DND-41 (cell line): ENCODE data around the gene KHSRP.

Experiments
- ATAC-seq: fragments of 200-7000 bp; cut with Tn5 transposase; 3 replicates; pipeline ENCODE4 v1.9.1; 2021; ENCODE audit warnings: low read depth; ENCODE audit not compliant: insufficient read depth
- DNase-seq: peaks from one replicate; pipeline ENCODE4 v3.0.0-alpha.2; 2020
- H2AFZ ChIP-seq: 2 replicates; pipeline ENCODE4 v1.6.0; 2012; ENCODE audit warnings: low read depth, low read length
- H3K27ac ChIP-seq: 2 replicates; pipeline ENCODE4 v1.5.1; 2012; ENCODE audit warnings: low read length, inconsistent platforms
- H3K27me3 ChIP-seq: fragments of 200-600 bp; sonication (generic); 2 replicates; pipeline ENCODE4 v1.6.0; 2012; ENCODE audit warnings: low read length, mild to moderate bottlenecking, inconsistent platforms; ENCODE audit not compliant: insufficient read depth, poor library complexity
- H3K36me3 ChIP-seq: 2 replicates; pipeline ENCODE4 v1.5.1; 2012; ENCODE audit warnings: low read length, inconsistent platforms; ENCODE audit not compliant: insufficient read depth
- H3K4me1 ChIP-seq: 2 replicates; pipeline ENCODE4 v1.5.1; 2012; ENCODE audit warnings: mild to moderate bottlenecking, low read length; ENCODE audit not compliant: insufficient read depth
- H3K4me2 ChIP-seq: 2 replicates; pipeline ENCODE4 v1.6.0; 2012; ENCODE audit warnings: mild to moderate bottlenecking, moderate library complexity, low read length, inconsistent platforms; ENCODE audit not compliant: insufficient read depth
- H3K4me3 ChIP-seq, 2 experiments: fragments of 200-600 bp in 1 of 2; shearing (Covaris generic) in 1 of 2; 2 replicates each; pipeline ENCODE4 v1.5.1; 2012 to 2016; ENCODE audit warnings: inconsistent platforms in 2 of 2, low read length in 2 of 2, mild to moderate bottlenecking in 2 of 2, low read depth in 1 of 2, moderate library complexity in 1 of 2
- H3K79me2 ChIP-seq: 2 replicates; pipeline ENCODE4 v1.6.0; 2012; ENCODE audit warnings: low read length, inconsistent platforms; ENCODE audit not compliant: insufficient read depth
- H3K9ac ChIP-seq: 2 replicates; pipeline ENCODE4 v1.6.0; 2012; ENCODE audit warnings: low read depth, mild to moderate bottlenecking, inconsistent platforms, low read length, moderate library complexity
- H3K9me3 ChIP-seq: 2 replicates; pipeline ENCODE4 v1.5.1; 2012; ENCODE audit warnings: low read length, moderate library complexity, mild to moderate bottlenecking, inconsistent platforms; ENCODE audit not compliant: insufficient read depth, severe bottlenecking
- H4K20me1 ChIP-seq: 2 replicates; pipeline ENCODE4 v1.6.0; 2012; ENCODE audit warnings: low read length; ENCODE audit not compliant: insufficient read depth
- EZH2 ChIP-seq: IDR thresholded peaks from 3 replicates; pipeline ENCODE4 v1.6.1; 2012; ENCODE audit warnings: borderline replicate concordance, low read depth, mild to moderate bottlenecking, moderate library complexity, low read length, inconsistent platforms; ENCODE audit not compliant: severe bottlenecking
- TF ChIP-seq, protein P1 (sequence below): IDR thresholded peaks from 2 replicates; pipeline ENCODE4 v1.5.1; 2012; ENCODE audit warnings: borderline replicate concordance, low read length, moderate library complexity, mild to moderate bottlenecking; ENCODE audit not compliant: poor library complexity, severe bottlenecking; ENCODE audit errors: extremely low read depth

The KHSRP gene

GRCh38 chr19:6387372-6387771 lies 37.2 kb downstream of the KHSRP start:
- ATAC-seq, result no peak
- Histone ChIP-seq H3K27me3 (no peaks in the 10 kb centered on the region), H3K27ac (no peak overlapping the region), H3K36me3 (peaks cover 81% of the 10 kb centered on the region), H2AFZ (no peak overlapping the region), H3K4me1 (peaks cover 16% of the 10 kb centered on the region), H3K9me3 (no peaks in the 10 kb centered on the region), H3K4me2 (no peak overlapping the region), H4K20me1 (no peaks in the 10 kb centered on the region), H3K9ac (no peak overlapping the region), H3K79me2 (peaks cover 16% of the 10 kb centered on the region), H3K4me3 (no peak overlapping the region)
- no peak for TF ChIP-seq EZH2
- TF ChIP-seq, protein P1, sequence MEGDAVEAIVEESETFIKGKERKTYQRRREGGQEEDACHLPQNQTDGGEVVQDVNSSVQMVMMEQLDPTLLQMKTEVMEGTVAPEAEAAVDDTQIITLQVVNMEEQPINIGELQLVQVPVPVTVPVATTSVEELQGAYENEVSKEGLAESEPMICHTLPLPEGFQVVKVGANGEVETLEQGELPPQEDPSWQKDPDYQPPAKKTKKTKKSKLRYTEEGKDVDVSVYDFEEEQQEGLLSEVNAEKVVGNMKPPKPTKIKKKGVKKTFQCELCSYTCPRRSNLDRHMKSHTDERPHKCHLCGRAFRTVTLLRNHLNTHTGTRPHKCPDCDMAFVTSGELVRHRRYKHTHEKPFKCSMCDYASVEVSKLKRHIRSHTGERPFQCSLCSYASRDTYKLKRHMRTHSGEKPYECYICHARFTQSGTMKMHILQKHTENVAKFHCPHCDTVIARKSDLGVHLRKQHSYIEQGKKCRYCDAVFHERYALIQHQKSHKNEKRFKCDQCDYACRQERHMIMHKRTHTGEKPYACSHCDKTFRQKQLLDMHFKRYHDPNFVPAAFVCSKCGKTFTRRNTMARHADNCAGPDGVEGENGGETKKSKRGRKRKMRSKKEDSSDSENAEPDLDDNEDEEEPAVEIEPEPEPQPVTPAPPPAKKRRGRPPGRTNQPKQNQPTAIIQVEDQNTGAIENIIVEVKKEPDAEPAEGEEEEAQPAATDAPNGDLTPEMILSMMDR, result no peak
- no peak for DNase-seq

GRCh38 chr19:6384381-6384780 lies 40.2 kb downstream of the KHSRP start:
- ATAC-seq, result no peak
- H3K36me3 ChIP-seq, result peaks cover 90% of the 10 kb centered on the region

DNA sequence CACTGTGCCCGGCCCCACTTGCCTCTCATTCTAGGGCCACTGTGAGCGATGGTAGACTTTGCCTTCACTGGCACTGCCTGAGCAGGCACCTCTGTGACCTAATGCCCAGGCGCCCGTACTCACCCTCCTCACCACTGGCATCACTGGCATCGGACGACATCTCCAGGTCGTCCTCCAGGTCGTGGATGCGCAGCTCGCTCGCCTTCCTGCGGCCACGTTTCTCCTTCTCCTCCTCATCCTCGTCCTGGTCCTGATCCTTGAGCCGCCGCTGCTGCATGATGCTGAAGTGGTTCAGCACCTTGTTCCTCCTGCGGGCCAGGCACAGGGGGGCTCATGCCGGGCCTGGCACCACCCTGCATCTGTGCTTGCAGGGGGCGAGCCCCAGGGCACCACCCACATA lies 41.4 kb downstream of the KHSRP start:
- peaks cover 84% of the 10 kb centered on the region for H3K36me3 ChIP-seq
- no peaks in the 10 kb centered on the region for H4K20me1 ChIP-seq
- no peaks in the 10 kb centered on the region for H3K79me2 ChIP-seq
- H3K4me2 ChIP-seq, result no peak overlapping the region
- no peak overlapping the region for H3K9ac ChIP-seq
- H3K27me3 ChIP-seq, result no peaks in the 10 kb centered on the region
- no peak for DNase-seq
- no peak for ATAC-seq
- H3K27ac ChIP-seq, result no peak overlapping the region
- no peak overlapping the region for H3K4me3 ChIP-seq
- no peak overlapping the region for H2AFZ ChIP-seq
- TF ChIP-seq EZH2, result no peak
- TF ChIP-seq, protein P1, result no peak
- H3K4me1 ChIP-seq, result no peaks in the 10 kb centered on the region
- no peaks in the 10 kb centered on the region for H3K9me3 ChIP-seq

More at GRCh38 chr19:6384381-6384780, 40.2 kb downstream of the KHSRP start:
- H3K79me2 ChIP-seq, result no peaks in the 10 kb centered on the region
- H2AFZ ChIP-seq, result no peak overlapping the region
- H3K27ac ChIP-seq, result no peak overlapping the region
- H3K4me2 ChIP-seq, result no peak overlapping the region
- no peaks in the 10 kb centered on the region for H4K20me1 ChIP-seq
- no peaks in the 10 kb centered on the region for H3K9me3 ChIP-seq
- no peaks in the 10 kb centered on the region for H3K27me3 ChIP-seq
- TF ChIP-seq, protein P1, result no peak
- no peak for TF ChIP-seq EZH2
- H3K4me3 ChIP-seq, result no peak overlapping the region
- no peaks in the 10 kb centered on the region for H3K4me1 ChIP-seq
- H3K9ac ChIP-seq, result no peak overlapping the region
- no peak for DNase-seq

DNA sequence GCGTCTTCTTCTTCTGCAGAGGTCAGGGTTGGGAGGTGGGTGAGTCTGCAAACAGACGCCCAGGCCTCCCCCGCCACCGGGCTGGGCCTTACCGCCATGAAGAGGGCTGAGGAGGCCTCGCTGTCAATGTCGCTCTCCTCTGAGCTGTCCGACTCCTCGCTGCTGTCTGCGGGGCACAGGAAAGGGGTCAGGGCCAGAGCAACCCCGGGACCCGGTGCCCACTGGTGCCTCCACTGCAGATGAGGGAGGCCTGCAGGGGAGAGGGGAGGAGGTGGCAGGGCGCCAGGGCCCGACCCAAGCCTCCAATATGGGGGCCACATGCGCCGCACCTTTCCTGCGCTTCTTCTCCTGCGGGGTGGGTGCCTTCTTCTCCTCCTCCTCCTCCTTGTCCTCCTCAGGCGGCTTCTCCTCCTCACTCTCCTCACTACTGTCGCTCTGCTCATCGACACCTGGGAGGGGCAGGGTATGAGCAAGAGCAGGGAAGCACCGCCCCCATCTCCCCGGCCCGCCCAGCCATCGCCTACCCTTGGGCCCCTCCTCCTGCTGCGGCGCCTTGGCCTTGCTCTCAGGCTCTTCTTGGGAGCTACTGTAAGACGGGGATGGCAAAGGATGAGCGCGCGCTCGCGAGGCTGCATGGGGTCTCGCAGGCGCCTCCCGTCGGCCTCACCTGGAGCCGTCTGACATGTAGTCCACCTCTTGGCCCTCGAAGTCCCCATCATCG lies 43.4 kb downstream of the KHSRP start:
- Histone ChIP-seq H3K79me2 (no peaks in the 10 kb centered on the region), H3K9me3 (no peaks in the 10 kb centered on the region), H3K4me1 (no peaks in the 10 kb centered on the region), H2AFZ (no peak overlapping the region), H4K20me1 (no peaks in the 10 kb centered on the region), H3K9ac (no peak overlapping the region), H3K27ac (no peak overlapping the region), H3K36me3 (peaks cover 70% of the 10 kb centered on the region), H3K4me3 (no peak overlapping the region), H3K27me3 (no peaks in the 10 kb centered on the region), H3K4me2 (no peak overlapping the region)
- ATAC-seq (no peak), DNase-seq (no peak)
- TF ChIP-seq, protein P1, result no peak
- TF ChIP-seq EZH2, result no peak
